PC-9 (cell line): ENCODE results near the gene ACOXL.

ENCODE experiments used
- EZH2 ChIP-seq: fragments of 200-600 bp; sonication (generic); IDR thresholded peaks from 2 replicates; pipeline ENCODE4 v1.8.0; 2017; ENCODE audit warnings: antibody characterized with exemption, low read depth
- TF ChIP-seq, protein P1 (sequence below): fragments of 200-600 bp; sonication (generic); conservative IDR thresholded peaks from 2 replicates; pipeline ENCODE4 v1.6.1; 2017; ENCODE audit warnings: mixed run types, antibody characterized with exemption, mild to moderate bottlenecking, moderate library complexity

DNA sequence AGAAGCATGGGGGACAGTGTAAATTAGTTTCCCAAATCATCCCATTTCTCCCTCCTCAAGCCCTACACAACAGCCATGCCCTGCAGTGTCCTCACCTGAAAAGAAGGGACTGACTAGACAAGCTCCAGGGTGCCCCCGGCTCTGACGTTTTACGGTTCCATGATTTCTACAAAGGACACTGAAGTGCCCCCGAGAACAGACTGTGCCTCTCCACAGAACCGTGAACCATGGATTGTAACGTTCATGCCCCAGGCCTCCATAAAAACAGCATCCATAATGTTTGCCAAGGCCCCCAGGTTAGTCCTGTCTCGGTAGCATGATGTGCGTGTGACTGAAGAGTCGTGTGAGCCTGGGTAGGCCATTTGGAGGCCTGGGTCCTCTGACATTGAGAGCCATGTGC is 7.0 kb upstream of the ACOXL start:
- TF ChIP-seq, protein P1, sequence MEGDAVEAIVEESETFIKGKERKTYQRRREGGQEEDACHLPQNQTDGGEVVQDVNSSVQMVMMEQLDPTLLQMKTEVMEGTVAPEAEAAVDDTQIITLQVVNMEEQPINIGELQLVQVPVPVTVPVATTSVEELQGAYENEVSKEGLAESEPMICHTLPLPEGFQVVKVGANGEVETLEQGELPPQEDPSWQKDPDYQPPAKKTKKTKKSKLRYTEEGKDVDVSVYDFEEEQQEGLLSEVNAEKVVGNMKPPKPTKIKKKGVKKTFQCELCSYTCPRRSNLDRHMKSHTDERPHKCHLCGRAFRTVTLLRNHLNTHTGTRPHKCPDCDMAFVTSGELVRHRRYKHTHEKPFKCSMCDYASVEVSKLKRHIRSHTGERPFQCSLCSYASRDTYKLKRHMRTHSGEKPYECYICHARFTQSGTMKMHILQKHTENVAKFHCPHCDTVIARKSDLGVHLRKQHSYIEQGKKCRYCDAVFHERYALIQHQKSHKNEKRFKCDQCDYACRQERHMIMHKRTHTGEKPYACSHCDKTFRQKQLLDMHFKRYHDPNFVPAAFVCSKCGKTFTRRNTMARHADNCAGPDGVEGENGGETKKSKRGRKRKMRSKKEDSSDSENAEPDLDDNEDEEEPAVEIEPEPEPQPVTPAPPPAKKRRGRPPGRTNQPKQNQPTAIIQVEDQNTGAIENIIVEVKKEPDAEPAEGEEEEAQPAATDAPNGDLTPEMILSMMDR = no peak
- TF ChIP-seq EZH2 = no peak
